A549 (cell line): Measurements from ENCODE around the gene ARHGAP35. TPM values are rescaled to one million over a fixed set of nuclear protein-coding genes. Genes with fewer than 3 reads are reported as not detected.

Source experiments
- ATAC-seq, 2 experiments: fragments of 200-7000 bp in 1 of 2; fragments of >200 bp in 1 of 2; cut with Nextera tagmentation in 1 of 2; cut with Tn5 transposase in 1 of 2; 3 replicates each; pipeline versions ENCODE4 v1.8.0 to v1.9.1; 2018 to 2020; ENCODE audit warnings: mild to moderate bottlenecking in 1 of 2, moderate library complexity in 1 of 2
- CTCF ChIA-PET: fragments of 300-600 bp; sonication (Branson Sonifier 250); formaldehyde crosslinking; extraction: SDS; loops from one replicate; lab custom pipeline; 2021; ENCODE audit warnings: antibody characterized with exemption, inconsistent platforms; lab: Yijun Ruan, JAX
- POLR2A ChIA-PET: fragments of 350-600 bp; formaldehyde crosslinking; extraction: SDS; loops from one replicate; lab custom pipeline; 2021; ENCODE audit warnings: antibody characterized with exemption, inconsistent platforms; lab: Yijun Ruan, JAX
- DNase-seq, 2 experiments: peaks; one replicate each; pipeline versions ENCODE4 v3.0.0 to v3.0.0-alpha.2; 2011 to 2016; ENCODE audit warnings: low read depth in 1 of 2, low spot score in 1 of 2
- FAIRE-seq: peaks from 2 replicates; lab custom pipeline; 2011; peaks lifted over from hg19 to GRCh38; lab: Jason Lieb, UNC
- H3K27ac ChIP-seq, 2 experiments: fragments of >200 bp; sonication (Bioruptor Twin); formaldehyde crosslinking; 3 replicates each; pipeline ENCODE4 v1.5.1; 2016 to 2017
- H3K4me1 ChIP-seq: fragments of >200 bp; sonication (Bioruptor Twin); formaldehyde crosslinking; 3 replicates; pipeline ENCODE4 v1.6.1; 2016
- H3K4me2 ChIP-seq: fragments of >200 bp; sonication (Bioruptor Twin); formaldehyde crosslinking; 3 replicates; pipeline ENCODE4 v1.6.1; 2016
- H3K4me3 ChIP-seq: fragments of >200 bp; sonication (Bioruptor Twin); formaldehyde crosslinking; 3 replicates; pipeline ENCODE4 v1.5.1; 2016
- H3K9me3 ChIP-seq: fragments of >200 bp; sonication (Bioruptor Twin); formaldehyde crosslinking; 3 replicates; pipeline ENCODE4 v1.6.1; 2016
- BHLHE40 ChIP-seq: IDR thresholded peaks from 2 replicates; pipeline ENCODE4 v1.6.1; 2012; ENCODE audit warnings: low read depth, low read length, inconsistent platforms
- CBX2 ChIP-seq: fragments of 200-600 bp; sonication (generic); IDR thresholded peaks from 2 replicates; pipeline ENCODE4 v1.6.1; 2016; ENCODE audit warnings: low read depth, mild to moderate bottlenecking, borderline replicate concordance
- CBX8 ChIP-seq: fragments of 200-600 bp; sonication (generic); IDR thresholded peaks from 2 replicates; pipeline ENCODE4 v1.6.1; 2016
- CEBPB ChIP-seq, 2 experiments: fragments of >200 bp in 1 of 2; sonication (Bioruptor Twin) in 1 of 2; formaldehyde crosslinking in 1 of 2; IDR thresholded peaks; 2 replicates each; pipeline ENCODE4 v1.6.1; 2012 to 2016
- CHD4 ChIP-seq: fragments of 200-600 bp; sonication (generic); IDR thresholded peaks from 2 replicates; pipeline ENCODE4 v1.6.1; 2016; ENCODE audit warnings: antibody characterized with exemption, mild to moderate bottlenecking, borderline replicate concordance
- EHF ChIP-seq: fragments of 250-450 bp; sonication (Bioruptor Pico); IDR thresholded peaks from 2 replicates; pipeline ENCODE4 v1.5.0; 2020; ENCODE audit warnings: mild to moderate bottlenecking
- EHMT2 ChIP-seq: fragments of 200-600 bp; sonication (generic); IDR thresholded peaks from 2 replicates; pipeline ENCODE4 v1.6.1; 2016; ENCODE audit warnings: antibody characterized with exemption, low read depth, mild to moderate bottlenecking, moderate library complexity
- FOSB ChIP-seq: fragments of 250-450 bp; sonication (Bioruptor Pico); IDR thresholded peaks from 2 replicates; pipeline ENCODE4 v1.5.0; 2020; ENCODE audit warnings: mild to moderate bottlenecking, moderate library complexity
- FOSL2 ChIP-seq, 2 experiments: fragments of 450-650 bp in 1 of 2; fragments of >200 bp in 1 of 2; sonication (Bioruptor Twin) in 1 of 2; formaldehyde crosslinking; IDR thresholded peaks; 2 replicates each; pipeline versions ENCODE4 v1.5.0 to v1.6.1; 2016 to 2020; ENCODE audit warnings: mild to moderate bottlenecking in 1 of 2, moderate library complexity in 1 of 2
- FOXS1 ChIP-seq: fragments of 250-450 bp; sonication (Bioruptor Pico); IDR thresholded peaks from 2 replicates; pipeline ENCODE4 v1.5.0; 2020; ENCODE audit warnings: mild to moderate bottlenecking, moderate library complexity
- GATA3 ChIP-seq: IDR thresholded peaks from 2 replicates; pipeline ENCODE4 v1.6.1; 2012; ENCODE audit warnings: borderline replicate concordance
- HOXA7 ChIP-seq: fragments of 250-450 bp; sonication (Bioruptor Pico); IDR thresholded peaks from 2 replicates; pipeline ENCODE4 v1.5.0; 2020; ENCODE audit warnings: mild to moderate bottlenecking, moderate library complexity
- HOXB5 ChIP-seq: fragments of 250-450 bp; sonication (Bioruptor Pico); IDR thresholded peaks from 2 replicates; pipeline ENCODE4 v1.5.0; 2020; ENCODE audit warnings: mild to moderate bottlenecking, moderate library complexity
- JUN ChIP-seq, 2 experiments: fragments of >200 bp; sonication (Bioruptor Twin); formaldehyde crosslinking; IDR thresholded peaks; 2 replicates in 1 of 2; 3 replicates in 1 of 2; pipeline ENCODE4 v1.6.1; 2016 to 2017
- KDM1A ChIP-seq: fragments of 200-600 bp; sonication (generic); IDR thresholded peaks from 2 replicates; pipeline ENCODE4 v1.6.1; 2016; ENCODE audit warnings: low read depth, mild to moderate bottlenecking
- KDM5A ChIP-seq: fragments of 200-600 bp; sonication (generic); IDR thresholded peaks from 2 replicates; pipeline ENCODE4 v1.6.1; 2016; ENCODE audit warnings: antibody characterized with exemption, mild to moderate bottlenecking
- MAFK ChIP-seq: fragments of 450-650 bp; IDR thresholded peaks from 2 replicates; pipeline ENCODE4 v1.6.1; 2014; ENCODE audit not compliant: partially characterized antibody
- MYC ChIP-seq: IDR thresholded peaks from 2 replicates; pipeline ENCODE4 v1.6.1; 2012; ENCODE audit warnings: mild to moderate bottlenecking, inconsistent platforms, low read length, improper control_type of control experiment, borderline replicate concordance
- NPAS2 ChIP-seq: fragments of 250-450 bp; sonication (Bioruptor Pico); IDR thresholded peaks from 2 replicates; pipeline ENCODE4 v1.8.0; 2022; ENCODE audit warnings: mild to moderate bottlenecking, moderate library complexity, borderline replicate concordance
- PBX3 ChIP-seq: IDR thresholded peaks from 2 replicates; pipeline ENCODE4 v1.6.1; 2012
- PHF8 ChIP-seq: fragments of 200-600 bp; sonication (generic); IDR thresholded peaks from 2 replicates; pipeline ENCODE4 v1.6.1; 2016; ENCODE audit warnings: low read depth, mild to moderate bottlenecking, antibody characterized with exemption, moderate library complexity, borderline replicate concordance
- RAD21 ChIP-seq, 2 experiments: fragments of >200 bp in 1 of 2; sonication (Bioruptor Twin) in 1 of 2; formaldehyde crosslinking in 1 of 2; IDR thresholded peaks in 1 of 2; conservative IDR thresholded peaks in 1 of 2; 2 replicates in 1 of 2; 3 replicates in 1 of 2; pipeline ENCODE4 v1.6.1; 2012 to 2018; ENCODE audit warnings: inconsistent platforms in 1 of 2
- REST ChIP-seq: fragments of 200-600 bp; sonication (generic); IDR thresholded peaks from 2 replicates; pipeline ENCODE4 v1.6.1; 2016; ENCODE audit warnings: antibody characterized with exemption, mild to moderate bottlenecking, moderate library complexity
- RFX5 ChIP-seq: fragments of 450-650 bp; IDR thresholded peaks from 2 replicates; pipeline ENCODE4 v1.7.1; 2014; ENCODE audit warnings: antibody characterized with exemption, mild to moderate bottlenecking, moderate library complexity
- SMC3 ChIP-seq: fragments of >200 bp; sonication (Bioruptor Twin); formaldehyde crosslinking; IDR thresholded peaks from 3 replicates; pipeline ENCODE4 v1.6.1; 2018; ENCODE audit warnings: inconsistent platforms
- SREBF2 ChIP-seq: fragments of 450-650 bp; IDR thresholded peaks from 2 replicates; pipeline ENCODE4 v1.6.1; 2014; ENCODE audit warnings: mild to moderate bottlenecking, moderate library complexity
- USF2 ChIP-seq: fragments of 450-650 bp; IDR thresholded peaks from 2 replicates; pipeline ENCODE4 v1.6.1; 2014; ENCODE audit warnings: antibody characterized with exemption
- ZC3H11A ChIP-seq: fragments of 450-650 bp; IDR thresholded peaks from 2 replicates; pipeline ENCODE4 v1.6.1; 2014; ENCODE audit warnings: antibody characterized with exemption, mild to moderate bottlenecking
- ZFP36 ChIP-seq: fragments of 450-650 bp; IDR thresholded peaks from 2 replicates; pipeline ENCODE4 v1.6.1; 2014; ENCODE audit warnings: borderline replicate concordance; ENCODE audit not compliant: partially characterized antibody
- ZNF302 ChIP-seq: fragments of 250-450 bp; sonication (Bioruptor Pico); IDR thresholded peaks from 2 replicates; pipeline ENCODE4 v1.9.0; 2021; ENCODE audit warnings: inconsistent platforms, mild to moderate bottlenecking, moderate library complexity
- WGBS: methylation state at CpG from one replicate; pipeline ENCODE4 v1.1.6; 2017; ENCODE audit errors: missing lambda C conversion rate; 5-methylcytosine and 5-hydroxymethylcytosine counted together
- polyA plus RNA-seq, 4 experiments: library from polyadenylated mRNA; depleted of rRNA in 3 of 4; stranded (reverse); fragments of >200 nt; fragmentation: RNase III in 1 of 4; extraction: RNeasy Plus Mini Kit Qiagen cat#74134 plus additional on column Dnase treatment in 1 of 4; gene quantifications; 2 replicates in 3 of 4; 3 replicates in 1 of 4; pipeline ENCODE4 v1.2.3, GENCODE V29; 2011 to 2017

The ARHGAP35 gene
- polyA plus RNA-seq, 2 of the 4 experiments (the other 2 are of a cell fraction) = 33.3 to 48.5 TPM

GRCh38 chr19:46875657-46876056, 14.9 kb downstream of the ARHGAP35 start:
- H3K4me3 ChIP-seq = no peak overlapping the region
- ATAC-seq (no peak), FAIRE-seq (no peak), DNase-seq (no peak)
- H3K9me3 ChIP-seq = no peaks in the 10 kb centered on the region
- peaks cover 52% of the 10 kb centered on the region for H3K4me1 ChIP-seq
- ChIA-PET CTCF (interaction anchor here (1.8 kb wide), 1 partner anchor 24 kb away, joined by 3 read pairs; no protein-coding TSS in a partner anchor), POLR2A (interaction anchor here (0.5 kb wide), 1 partner anchor 108 kb away, joined by 3 read pairs; no protein-coding TSS in a partner anchor)
- H3K4me2 ChIP-seq = no peak overlapping the region
- 92% methylated on average over 6 of the region's 6 CpGs for WGBS
- H3K27ac ChIP-seq = no peak overlapping the region
- no peak for TF ChIP-seq KDM5A
- TF ChIP-seq CBX8 = no peak
- TF ChIP-seq FOXS1 (CRISPR knock-in tag) = no peak
- TF ChIP-seq RAD21 (conservative IDR thresholded peaks at IDR 0.05 in 1 of 2, IDR thresholded peaks at IDR 0.05 in 1 of 2) = no peak
- TF ChIP-seq BHLHE40 = no peak
- no peak for TF ChIP-seq CHD4
- TF ChIP-seq ZC3H11A = no peak
- no peak for TF ChIP-seq PHF8
- no peak for TF ChIP-seq GATA3
- TF ChIP-seq USF2 = no peak
- TF ChIP-seq RFX5 = no peak
- no peak for TF ChIP-seq MYC
- no peak for TF ChIP-seq MAFK
- no peak for TF ChIP-seq EHMT2
- no peak for TF ChIP-seq HOXB5 (CRISPR knock-in tag)
- TF ChIP-seq ZFP36 = no peak
- TF ChIP-seq CBX2 = no peak
- TF ChIP-seq NPAS2 = no peak

GRCh38 chr19:46878613-46879375, 18.0 kb downstream of the ARHGAP35 start:
- peak overlapping the region; percentile 3 to 79; a peak in 4 of 6 replicates for H3K27ac ChIP-seq
- 54% methylated on average over 9 of the region's 9 CpGs for WGBS
- DNase-seq (no peak), FAIRE-seq (peak; percentile 56), ATAC-seq (peak; percentile 81 to 90)
- H3K4me1 ChIP-seq = peaks cover 65% of the 10 kb centered on the region
- H3K4me3 ChIP-seq = no peak overlapping the region
- POLR2A ChIA-PET = interaction anchor here (0.6 to 1.5 kb wide), 2 partner anchors 12 to 17 kb away, joined by 3 read pairs; no protein-coding TSS in a partner anchor
- H3K9me3 ChIP-seq = no peaks in the 10 kb centered on the region
- TF ChIP-seq SREBF2 (no peak), FOSL2 (IDR thresholded peaks at IDR 0.05) (peak; percentile 38; the same call in 1 of the 2 replicates), FOSL2 (CRISPR knock-in tag; IDR thresholded peaks at IDR 0.05) (peak; percentile 66), CBX8 (no peak), JUN (IDR thresholded peaks at IDR 0.05) (peak in 1 of 2 experiments; percentile 44; a peak in 1 of 5 replicates)
- H3K4me2 ChIP-seq = peak overlapping the region; percentile 52
- CTCF ChIA-PET = interaction anchor here (0.6 to 6.0 kb wide), 12 partner anchors 11 to 135 kb away, joined by 3 to 47 read pairs (median 4); partner anchors contain the start of gene ARHGAP35

GRCh38 chr19:46880431-46880830, 19.6 kb downstream of the ARHGAP35 start:
- Histone ChIP-seq H3K4me2 (no peak overlapping the region), H3K4me1 (peaks cover 54% of the 10 kb centered on the region), H3K4me3 (no peak overlapping the region), H3K27ac (peak overlapping the region in 1 of 2 experiments; percentile 79; a peak in 2 of 6 replicates), H3K9me3 (no peaks in the 10 kb centered on the region)
- ATAC-seq = no peak
- ChIA-PET CTCF (interaction anchor here (0.6 to 6.0 kb wide), 10 partner anchors 10 to 469 kb away, joined by 3 to 47 read pairs (median 4); partner anchors contain the start of gene DHX34), POLR2A (no interaction called here)
- 93% methylated on average over 1 of the region's 1 CpG for WGBS
- DNase-seq = no peak
- no peak for FAIRE-seq
- TF ChIP-seq EHF (CRISPR knock-in tag) (no peak), CEBPB (IDR thresholded peaks at IDR 0.05) (no peak), CBX8 (no peak), KDM1A (no peak), REST (no peak), HOXA7 (CRISPR knock-in tag) (no peak), FOXS1 (CRISPR knock-in tag) (no peak), PBX3 (no peak), ZNF302 (CRISPR knock-in tag) (no peak), SMC3 (no peak), FOSB (no peak)
